Heart left ventricle (tissue), 16 donors: ENCODE data around the gene ZNF594. TPM values are rescaled to one million over a fixed set of nuclear protein-coding genes. Genes with fewer than 3 reads are reported as not detected.
"Not testable (repeated sequence)": the region's sequence is repeated elsewhere in the genome, so short reads cannot be mapped to it uniquely, and the experiment has no call there.

ENCODE experiments used
- ATAC-seq, 4 donors: fragments of 200-7000 bp; cut with Tn5 transposase; one replicate each; pipeline ENCODE4 v1.9.1; 2020 to 2022; ENCODE audit warnings: moderate library complexity in 4 of 4, mild to moderate bottlenecking in 3 of 4, moderate number of reproducible peaks in 1 of 4
- DNase-seq, 5 donors: peaks; one replicate each; pipeline ENCODE4 v3.0.0-alpha.2; 2020
- H3K27ac ChIP-seq, 12 donors: fragments of 200-600 bp; sonication (generic) in 4 of 12; one replicate each; pipeline versions ENCODE4 v1.5.0 to v1.8.0; 2016 to 2022; ENCODE audit warnings: mild to moderate bottlenecking in 2 of 12
- H3K27me3 ChIP-seq, 9 donors: fragments of 200-600 bp; sonication (generic) in 2 of 9; one replicate each; pipeline versions ENCODE4 v1.5.1 to v1.8.0; 2016 to 2022; ENCODE audit warnings: mild to moderate bottlenecking in 3 of 9
- H3K36me3 ChIP-seq, 9 donors: fragments of 200-600 bp; sonication (generic) in 2 of 9; one replicate each; pipeline versions ENCODE4 v1.5.0 to v1.8.0; 2018 to 2022; ENCODE audit warnings: mild to moderate bottlenecking in 2 of 9
- H3K4me1 ChIP-seq, 12 donors: fragments of 200-600 bp; sonication (generic) in 4 of 12; one replicate each; pipeline versions ENCODE4 v1.5.0 to v1.8.0; 2016 to 2022; ENCODE audit warnings: mild to moderate bottlenecking in 3 of 12
- H3K4me3 ChIP-seq, 12 donors: fragments of 200-600 bp; sonication (generic) in 4 of 12; one replicate each; pipeline versions ENCODE4 v1.5.0 to v1.8.0; 2017 to 2022; ENCODE audit warnings: mild to moderate bottlenecking in 9 of 12, moderate library complexity in 4 of 12
- H3K9me3 ChIP-seq, 12 donors: fragments of 200-600 bp; sonication (generic) in 4 of 12; one replicate each; pipeline versions ENCODE4 v1.5.0 to v1.8.0; 2016 to 2022; ENCODE audit warnings: mild to moderate bottlenecking in 1 of 12
- CTCF ChIP-seq, 12 donors: fragments of 200-600 bp; sonication (generic) in 4 of 12; IDR thresholded peaks; one replicate each; pipeline versions ENCODE4 v1.5.0 to v1.8.0; 2018 to 2022; ENCODE audit warnings: antibody characterized with exemption in 12 of 12, mild to moderate bottlenecking in 5 of 12
- POLR2A ChIP-seq, 2 donors: fragments of 450-650 bp; IDR thresholded peaks; one replicate each; pipeline ENCODE4 v1.6.1; 2017; ENCODE audit warnings: antibody characterized with exemption in 2 of 2, mild to moderate bottlenecking in 2 of 2, moderate library complexity in 2 of 2
- WGBS, 4 donors: extraction: QIAGEN DNeasy Blood & Tissue Kit in 2 of 4; methylation state at CpG; one replicate each; pipeline versions ENCODE4 v1.1.5 to v1.1.7; 2013 to 2018; 5-methylcytosine and 5-hydroxymethylcytosine counted together
- intact Hi-C, 10 donors: fragments of 100-400 bp; cut with DNase I; formaldehyde crosslinking; loops; one replicate each; pipeline versions ENCODE4 v1.11.1 to v1.14.2; 2022
- polyA plus RNA-seq, 2 donors: library from polyadenylated mRNA; stranded (reverse); fragments of 200-250 nt; gene quantifications; one replicate each; pipeline ENCODE4 v1.2.3, GENCODE V29; 2013
- total RNA-seq, 9 donors: library from RNA; depleted of rRNA in 2 of 9; stranded (reverse); fragments of >200 nt in 2 of 9; fragmentation: NEBNext Ultra II Directional in 3 of 9; extraction: Animal tissue kit (Norgen Biotek cat#: 25700) in 3 of 9; gene quantifications; one replicate each; pipeline versions ENCODE4 v1.1.0 to v1.2.4, GENCODE V29; 2016 to 2023
- donor health status: ischemic (EF 13 %, LVEDD 7.1; RV severe dilation, severe dysfunction).
- donor health status: healthy with polysubstance abuse.
- donor health status: DM: no; HTN: yes; CAD: no.
- donor health status: DM: no; HTN: no; CAD: no.
- donor health status: ischemic (EF 25% LVEDD 6.9; RV normal size, moderate dysfunction).
- donor health status: ischemic (EF 25% LVEDD 5.7; RV mildly dilated, moderate dysfunction).
- donor health status: healthy.
- donor health status: DM: yes; HTN: yes; CAD: no.
- donor health status: ischemic (EF 35%, LVEDD 5.7; RV mildly dilated, moderate dysfunction).
- donor health status: nonischemic (EF 11% LVEDD 7.7; RV severe dilation, severe dysfunction).
- donor health status: DM: yes; HTN: yes; CAD: no.
- donor health status: PGD.
- donor health status: ischemic (EF 29% LVEDD 5.4; RV normal size, mild dysfunction).
- donor health status: nonischemic (EF 23%, LVEDD 6.1; RV moderate dilation, normal function).

The ZNF594 gene
- total and polyA plus RNA-seq, 11 donors, result 3.2 to 9.3 (median 5.8) TPM

GRCh38 chr17:5133961-5134360 is 57.7 kb downstream of the ZNF594 start:
- H3K36me3 ChIP-seq, H3K4me3 ChIP-seq, H3K4me1 ChIP-seq, intact Hi-C loops, H3K27ac ChIP-seq, H3K27me3 ChIP-seq, H3K9me3 ChIP-seq, ATAC-seq, DNase-seq: not testable (repeated sequence)
- WGBS, 4 donors, result 85 to 96% (median 87%) methylated on average over 7 to 8 of the region's 8 CpGs

GRCh38 chr17:5133311-5133710 is 58.4 kb downstream of the ZNF594 start:
- DNase-seq (no peak), ATAC-seq (no peak)
- intact Hi-C loops, result no loop called here
- no peaks in the 10 kb centered on the region for H3K9me3 ChIP-seq
- TF ChIP-seq POLR2A (IDR thresholded peaks at IDR 0.05) (no peak), CTCF (IDR thresholded peaks at IDR 0.05) (no peak)
- 61 to 71% (median 64%) methylated on average over 5 to 8 of the region's 8 CpGs for WGBS, 4 donors
- H3K27ac ChIP-seq, result no peak overlapping the region
- no peaks in the 10 kb centered on the region for H3K27me3 ChIP-seq
- H3K4me1 ChIP-seq, result no peaks in the 10 kb centered on the region
- H3K36me3 ChIP-seq, result no peaks in the 10 kb centered on the region
- H3K4me3 ChIP-seq, result no peak overlapping the region

GRCh38 chr17:5132503-5133225 is 59.0 kb downstream of the ZNF594 start:
- H3K27ac ChIP-seq, ATAC-seq, H3K36me3 ChIP-seq, DNase-seq, H3K4me1 ChIP-seq, H3K27me3 ChIP-seq, H3K4me3 ChIP-seq, H3K9me3 ChIP-seq, intact Hi-C loops: not testable (repeated sequence)
- WGBS, 4 donors, result 92 to 95% (median 93%) methylated on average over 11 to 15 of the region's 15 CpGs

- intact Hi-C loops, H3K27ac ChIP-seq, ATAC-seq, H3K36me3 ChIP-seq, DNase-seq, H3K9me3 ChIP-seq, H3K4me3 ChIP-seq, H3K27me3 ChIP-seq, H3K4me1 ChIP-seq: not testable (repeated sequence)
- 80 to 83% (median 82%) methylated on average over 16 of the region's 16 CpGs for WGBS, 4 donors
Measured at GRCh38 chr17:5131799-5132502, 59.7 kb downstream of the ZNF594 start.

- Histone ChIP-seq H3K36me3 (no peaks in the 10 kb centered on the region), H3K27ac (no peak overlapping the region), H3K27me3 (peaks cover 0 to 3% (median 0%) of the 10 kb centered on the region in 9 donors), H3K4me3 (no peak overlapping the region), H3K4me1 (no peaks in the 10 kb centered on the region), H3K9me3 (no peaks in the 10 kb centered on the region)
- 85 to 93% (median 89%) methylated on average over 7 of the region's 7 CpGs for WGBS, 4 donors
- DNase-seq (no peak), ATAC-seq (no peak)
- no peak for TF ChIP-seq POLR2A (IDR thresholded peaks at IDR 0.05)
- no peak for TF ChIP-seq CTCF (IDR thresholded peaks at IDR 0.05)
- intact Hi-C loops, result no loop called here
Measured at GRCh38 chr17:5131146-5131715, 60.4 kb downstream of the ZNF594 start.

- H3K4me1 ChIP-seq, H3K36me3 ChIP-seq, H3K9me3 ChIP-seq, H3K27me3 ChIP-seq, H3K4me3 ChIP-seq, H3K27ac ChIP-seq, intact Hi-C loops, ATAC-seq, DNase-seq: not testable (repeated sequence)
- WGBS, 4 donors, result 77 to 85% (median 78%) methylated on average over 3 to 5 of the region's 5 CpGs
Measured at GRCh38 chr17:5130687-5131086, 61.0 kb downstream of the ZNF594 start.

- 90 to 95% (median 92%) methylated on average over 8 to 10 of the region's 10 CpGs for WGBS, 4 donors
- H3K4me3 ChIP-seq, H3K27ac ChIP-seq, DNase-seq, H3K27me3 ChIP-seq, intact Hi-C loops, H3K36me3 ChIP-seq, H3K4me1 ChIP-seq, H3K9me3 ChIP-seq, ATAC-seq: not testable (repeated sequence)
Measured at GRCh38 chr17:5130261-5130660, 61.4 kb downstream of the ZNF594 start.

- DNase-seq, H3K27me3 ChIP-seq, H3K9me3 ChIP-seq, intact Hi-C loops, H3K36me3 ChIP-seq, H3K4me3 ChIP-seq, H3K4me1 ChIP-seq, H3K27ac ChIP-seq, ATAC-seq: not testable (repeated sequence)
- 87 to 95% (median 93%) methylated on average over 4 to 8 of the region's 8 CpGs for WGBS, 4 donors
Measured at GRCh38 chr17:5129770-5130169, 61.9 kb downstream of the ZNF594 start.
